SU-DHL-6 (cell line): Measurements from ENCODE around the gene SRRM3.

Experiments
- H2AFZ ChIP-seq: fragments of 200-600 bp; sonication (generic); 2 replicates; pipeline ENCODE4 v1.6.1; 2014; ENCODE audit warnings: low read depth, mild to moderate bottlenecking, moderate library complexity, mixed read lengths, antibody characterized with exemption, low read length; ENCODE audit not compliant: severe bottlenecking
- H3F3A ChIP-seq: fragments of 200-600 bp; shearing (Covaris generic); 2 replicates; pipeline ENCODE4 v1.6.0; 2016; ENCODE audit warnings: antibody characterized with exemption, mild to moderate bottlenecking; ENCODE audit not compliant: insufficient read depth
- H3K27ac ChIP-seq: fragments of 200-600 bp; sonication (generic); 2 replicates; pipeline ENCODE4 v1.5.1; 2016; ENCODE audit warnings: low read depth, mild to moderate bottlenecking, low read length, moderate library complexity, mixed read lengths
- H3K27me3 ChIP-seq: fragments of 200-600 bp; sonication (generic), shearing (Covaris generic); 2 replicates; pipeline ENCODE4 v1.6.0; 2014; ENCODE audit warnings: mild to moderate bottlenecking, low read length
- H3K36me3 ChIP-seq: fragments of 200-600 bp; sonication (generic); 2 replicates; pipeline ENCODE4 v1.6.1; 2014; ENCODE audit warnings: mild to moderate bottlenecking, low read length, mixed read lengths
- H3K4me2 ChIP-seq: fragments of 300-600, 200-600 bp; shearing (Covaris generic), sonication (generic); 2 replicates; pipeline ENCODE4 v1.6.0; 2014; ENCODE audit warnings: low read length, low read depth, mild to moderate bottlenecking; ENCODE audit not compliant: poor library complexity, severe bottlenecking
- H3K4me3 ChIP-seq: fragments of 200-600 bp; sonication (generic); 2 replicates; pipeline ENCODE4 v1.5.1; 2014; ENCODE audit warnings: antibody characterized with exemption, low read length, mild to moderate bottlenecking, mixed read lengths; ENCODE audit not compliant: insufficient read depth, poor library complexity, severe bottlenecking
- H3K79me2 ChIP-seq: fragments of 200-600 bp; sonication (generic); 2 replicates; pipeline ENCODE4 v1.6.1; 2014; ENCODE audit warnings: mild to moderate bottlenecking, low read length, moderate library complexity; ENCODE audit not compliant: insufficient read depth
- H3K9ac ChIP-seq: fragments of 200-600 bp; sonication (generic); 2 replicates; pipeline ENCODE4 v1.7.0; 2014; ENCODE audit warnings: mild to moderate bottlenecking, low read length
- H3K9me2 ChIP-seq: fragments of 200-600 bp; sonication (generic); replicated peaks from 2 replicates; pipeline ENCODE4 v1.6.1; 2014; ENCODE audit warnings: low read length; ENCODE audit not compliant: insufficient read depth
- H3K9me3 ChIP-seq: fragments of 200-600 bp; sonication (generic); 2 replicates; pipeline ENCODE4 v1.6.1; 2014; ENCODE audit warnings: low read length, mixed read lengths; ENCODE audit not compliant: insufficient read depth
- H4K20me1 ChIP-seq: fragments of 200-600 bp; sonication (generic); 2 replicates; pipeline ENCODE4 v1.6.1; 2014; ENCODE audit warnings: low read depth, mild to moderate bottlenecking, antibody characterized with exemption, low read length, moderate library complexity, mixed read lengths
- CTCF ChIP-seq: fragments of 200-600 bp; sonication (generic); IDR thresholded peaks from one replicate; pipeline ENCODE4 v1.5.1; 2017; ENCODE audit warnings: antibody characterized with exemption, mild to moderate bottlenecking, low read length, moderate library complexity; ENCODE audit not compliant: insufficient read depth, poor library complexity, severe bottlenecking
- EZH2phosphoT487 ChIP-seq: fragments of 200-600 bp; sonication (generic), shearing (Covaris generic); conservative IDR thresholded peaks from 2 replicates; pipeline ENCODE4 v1.6.1; 2018; ENCODE audit warnings: mild to moderate bottlenecking, antibody characterized with exemption, low read length, moderate library complexity, mixed read lengths

The SRRM3 gene

GRCh38 chr7:76272851-76273497, 71.3 kb downstream of the SRRM3 start:
- no peak overlapping the region for H3K27ac ChIP-seq
- H3K36me3 ChIP-seq = no peaks in the 10 kb centered on the region
- TF ChIP-seq CTCF (no peak), EZH2phosphoT487 (no peak)
- H3K4me3 ChIP-seq = no peak overlapping the region
- no peak overlapping the region for H2AFZ ChIP-seq
- no peaks in the 10 kb centered on the region for H3K9me3 ChIP-seq
- no peaks in the 10 kb centered on the region for H3K27me3 ChIP-seq
- no peak overlapping the region for H3K9ac ChIP-seq
- H4K20me1 ChIP-seq = no peaks in the 10 kb centered on the region
- H3K79me2 ChIP-seq = no peaks in the 10 kb centered on the region
- H3K4me2 ChIP-seq = no peak overlapping the region
- no peaks in the 10 kb centered on the region for H3K9me2 ChIP-seq
- H3F3A ChIP-seq = no peaks in the 10 kb centered on the region

GRCh38 chr7:76273503-76273902, 71.8 kb downstream of the SRRM3 start:
- H3K27ac ChIP-seq = no peak overlapping the region
- no peak overlapping the region for H3K9ac ChIP-seq
- H2AFZ ChIP-seq = no peak overlapping the region
- no peaks in the 10 kb centered on the region for H3K36me3 ChIP-seq
- no peaks in the 10 kb centered on the region for H3F3A ChIP-seq
- no peaks in the 10 kb centered on the region for H4K20me1 ChIP-seq
- TF ChIP-seq EZH2phosphoT487 = no peak
- no peak for TF ChIP-seq CTCF
- no peaks in the 10 kb centered on the region for H3K9me3 ChIP-seq
- H3K79me2 ChIP-seq = no peaks in the 10 kb centered on the region
- no peaks in the 10 kb centered on the region for H3K27me3 ChIP-seq
- H3K4me3 ChIP-seq = no peak overlapping the region
- H3K9me2 ChIP-seq = no peaks in the 10 kb centered on the region
- H3K4me2 ChIP-seq = no peak overlapping the region

- Histone ChIP-seq H4K20me1 (no peaks in the 10 kb centered on the region), H3K4me2 (no peak overlapping the region), H3K9ac (no peak overlapping the region), H3K27me3 (no peaks in the 10 kb centered on the region), H3K27ac (no peak overlapping the region), H3K36me3 (no peaks in the 10 kb centered on the region), H3K4me3 (no peak overlapping the region), H3F3A (no peaks in the 10 kb centered on the region), H2AFZ (no peak overlapping the region), H3K79me2 (no peaks in the 10 kb centered on the region), H3K9me2 (no peaks in the 10 kb centered on the region), H3K9me3 (no peaks in the 10 kb centered on the region)
- no peak for TF ChIP-seq CTCF
- TF ChIP-seq EZH2phosphoT487 = no peak
Measured at GRCh38 chr7:76278540-76278939, 76.8 kb downstream of the SRRM3 start.

GRCh38 chr7:76280408-76280807, 78.7 kb downstream of the SRRM3 start:
- Histone ChIP-seq H3K79me2 (no peaks in the 10 kb centered on the region), H2AFZ (no peak overlapping the region), H3K9ac (no peak overlapping the region), H3K9me3 (no peaks in the 10 kb centered on the region), H3K4me3 (no peak overlapping the region), H3K4me2 (no peak overlapping the region), H3K36me3 (no peaks in the 10 kb centered on the region), H3K27me3 (no peaks in the 10 kb centered on the region), H3K9me2 (no peaks in the 10 kb centered on the region), H4K20me1 (no peaks in the 10 kb centered on the region), H3K27ac (no peak overlapping the region), H3F3A (no peaks in the 10 kb centered on the region)
- TF ChIP-seq EZH2phosphoT487 (no peak), CTCF (no peak)
